Measurements from ENCODE around the gene IQCF2. TPM values are rescaled to one million over a fixed set of nuclear protein-coding genes. Genes with fewer than 3 reads are reported as not detected.

Gene IQCF2
- total RNA-seq, result not detected in 2 replicates

GRCh38 chr3:51860703-51861665 is at the start of gene IQCF2:
Gene IQCF2, plus strand, starts transcription at chr3:51861615. Its CDS starts 52 bp downstream, at chr3:51861667.

GRCh38 chr3:51875501-51875900 is 14.1 kb downstream of the IQCF2 start, which contains the start of gene IQCF5:
Gene IQCF5, minus strand, starts transcription at chr3:51875601. Its CDS starts 70 bp downstream, at chr3:51875531.

Other genes with a start within 250 kb of the IQCF2 start
- gene TEX264, start 190.4 kb upstream of the IQCF2 start, total RNA-seq, result 39.5 and 45.0 TPM in 2 replicates
- 0.12 and 0.13 TPM in 2 replicates for gene GRM2, start 154.5 kb upstream of the IQCF2 start, total RNA-seq
- gene IQCF6, start 82.4 kb upstream of the IQCF2 start, total RNA-seq, result not detected in 2 replicates
- not detected in 2 replicates for gene IQCF5, start 14.0 kb downstream of the IQCF2 start, total RNA-seq
- not detected in 2 replicates for gene IQCF1, start 41.7 kb downstream of the IQCF2 start, total RNA-seq
- 21.1 and 34.5 TPM in 2 replicates for gene RRP9, start 80.3 kb downstream of the IQCF2 start, total RNA-seq
- 45.7 and 58.0 TPM in 2 replicates for gene PARP3, start 80.7 kb downstream of the IQCF2 start, total RNA-seq
- gene GPR62, start 93.8 kb downstream of the IQCF2 start, total RNA-seq, result under 0.01 TPM in 1 of 2 replicates, not detected in the other
- gene PCBP4, start 105.8 kb downstream of the IQCF2 start, total RNA-seq, result 36.2 and 41.3 TPM in 2 replicates
- gene ABHD14B, start 112.4 kb downstream of the IQCF2 start, total RNA-seq, result 22.6 and 23.8 TPM in 2 replicates
- gene ABHD14A, start 113.4 kb downstream of the IQCF2 start, total RNA-seq, result 12.2 and 12.8 TPM in 2 replicates
- gene ACY1, start 121.9 kb downstream of the IQCF2 start, total RNA-seq, result 45.0 and 52.8 TPM in 2 replicates
- gene RPL29, start 134.3 kb downstream of the IQCF2 start, total RNA-seq, result 1,025 and 1,179 TPM in 2 replicates
- 7.4 and 8.8 TPM in 2 replicates for gene DUSP7, start 195.0 kb downstream of the IQCF2 start, total RNA-seq

All from aortic smooth muscle cell (primary cell).